ENCODE measurements around the gene AARS1. TPM values are rescaled to one million over a fixed set of nuclear protein-coding genes. Genes with fewer than 3 reads are reported as not detected.
"Not testable (repeated sequence)": the region's sequence is repeated elsewhere in the genome, so short reads cannot be mapped to it uniquely, and the experiment has no call there.

Gene AARS1
- polyA plus RNA-seq (2012; ENCODE audit: insufficient read depth, insufficient read length, low read depth): 148 TPM

DNA sequence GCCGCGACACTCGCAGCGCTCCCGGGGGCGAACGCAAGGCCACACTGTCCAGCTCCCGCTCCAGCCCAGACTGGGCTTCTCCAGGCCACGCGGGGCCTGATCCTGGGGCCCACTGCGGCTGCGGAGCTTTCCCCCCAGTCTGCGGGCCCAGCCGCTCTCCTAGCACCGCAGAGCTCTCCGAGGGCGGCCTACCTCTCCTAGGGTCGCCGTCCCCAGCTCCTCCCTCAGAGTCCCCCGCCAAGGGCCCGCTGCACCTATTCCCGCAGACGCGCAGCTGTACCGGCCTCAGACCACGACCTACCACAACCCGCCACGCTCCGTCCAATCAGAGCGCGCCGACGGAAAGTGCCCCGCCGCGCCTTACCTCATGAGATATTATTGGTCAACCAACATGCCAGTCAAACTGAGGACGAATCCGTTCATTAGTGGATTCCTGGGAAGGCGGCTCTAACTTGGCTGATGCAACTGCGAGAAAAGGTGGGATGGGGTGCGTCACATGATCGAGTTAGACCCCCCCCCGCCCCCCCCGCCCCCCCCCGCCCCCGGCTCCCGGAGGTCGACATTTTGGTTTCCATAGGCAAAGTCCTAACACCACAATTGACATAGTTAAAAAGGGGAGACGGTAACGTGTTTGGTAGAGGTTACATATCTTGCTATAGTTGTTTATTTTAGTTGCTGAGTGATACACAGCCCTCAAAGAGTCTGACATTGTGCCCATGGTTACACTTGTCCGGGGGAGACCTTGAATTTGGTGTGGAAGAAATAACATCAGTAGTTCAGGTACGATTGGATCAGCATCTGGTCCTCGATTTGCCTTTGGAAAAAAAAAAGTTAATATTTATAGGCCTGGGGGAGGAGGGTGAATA is at the start of gene AARS1:
Gene AARS1, minus strand, starts transcription at position 278 of the 866 bp plus-strand sequence. CDS start 6,743 bp downstream, outside the sequence.
- peaks cover 4% of the 10 kb centered on the region; the same call in 1 of the 2 replicates for H3K4me1 ChIP-seq

DNA sequence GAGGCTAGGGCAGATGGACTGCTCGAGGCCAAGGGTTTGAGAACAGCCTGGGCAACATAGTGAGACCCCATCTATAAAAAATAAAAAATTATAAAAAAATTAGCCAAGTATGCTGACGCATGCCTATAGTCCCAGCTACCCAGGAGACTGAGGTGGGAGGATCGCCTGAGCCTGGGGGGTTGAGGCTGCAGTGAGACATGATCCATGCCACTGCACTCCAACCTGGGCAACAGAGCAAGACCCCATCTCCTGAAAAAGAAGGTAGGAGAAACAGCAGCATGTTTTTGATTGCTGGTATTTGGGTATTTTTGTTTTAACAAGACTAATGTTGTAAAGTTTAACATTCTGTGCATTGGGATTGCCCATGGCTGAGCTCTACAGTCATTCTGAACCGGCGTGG is 48.5 kb upstream of the AARS1 start:
- Histone ChIP-seq H3K36me3 (peaks cover 10% of the 10 kb centered on the region), H3K4me1 (no peaks in the 10 kb centered on the region), H3K4me3 (ENCODE audit: low read depth, low read length) (no peak overlapping the region), H3K27me3 (no peaks in the 10 kb centered on the region), H3K9me3 (no peaks in the 10 kb centered on the region)
- TF ChIP-seq, protein P1, sequence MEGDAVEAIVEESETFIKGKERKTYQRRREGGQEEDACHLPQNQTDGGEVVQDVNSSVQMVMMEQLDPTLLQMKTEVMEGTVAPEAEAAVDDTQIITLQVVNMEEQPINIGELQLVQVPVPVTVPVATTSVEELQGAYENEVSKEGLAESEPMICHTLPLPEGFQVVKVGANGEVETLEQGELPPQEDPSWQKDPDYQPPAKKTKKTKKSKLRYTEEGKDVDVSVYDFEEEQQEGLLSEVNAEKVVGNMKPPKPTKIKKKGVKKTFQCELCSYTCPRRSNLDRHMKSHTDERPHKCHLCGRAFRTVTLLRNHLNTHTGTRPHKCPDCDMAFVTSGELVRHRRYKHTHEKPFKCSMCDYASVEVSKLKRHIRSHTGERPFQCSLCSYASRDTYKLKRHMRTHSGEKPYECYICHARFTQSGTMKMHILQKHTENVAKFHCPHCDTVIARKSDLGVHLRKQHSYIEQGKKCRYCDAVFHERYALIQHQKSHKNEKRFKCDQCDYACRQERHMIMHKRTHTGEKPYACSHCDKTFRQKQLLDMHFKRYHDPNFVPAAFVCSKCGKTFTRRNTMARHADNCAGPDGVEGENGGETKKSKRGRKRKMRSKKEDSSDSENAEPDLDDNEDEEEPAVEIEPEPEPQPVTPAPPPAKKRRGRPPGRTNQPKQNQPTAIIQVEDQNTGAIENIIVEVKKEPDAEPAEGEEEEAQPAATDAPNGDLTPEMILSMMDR (IDR thresholded peaks at IDR 0.05; ENCODE audit: low read depth, low read length): no peak
- no peak for DNase-seq

More for the DNA sequence above, at the start of gene AARS1:
- peak; percentile 99 for DNase-seq
- Histone ChIP-seq H3K27me3 (no peaks in the 10 kb centered on the region), H3K4me3 (ENCODE audit: low read depth, low read length) (peak within 1 kb of the TSS; percentile 96), H3K9me3 (no peaks in the 10 kb centered on the region), H3K36me3 (peaks cover 29% of the 10 kb centered on the region)
- TF ChIP-seq, protein P1 (IDR thresholded peaks at IDR 0.05; ENCODE audit: low read depth, low read length): no peak

DNA sequence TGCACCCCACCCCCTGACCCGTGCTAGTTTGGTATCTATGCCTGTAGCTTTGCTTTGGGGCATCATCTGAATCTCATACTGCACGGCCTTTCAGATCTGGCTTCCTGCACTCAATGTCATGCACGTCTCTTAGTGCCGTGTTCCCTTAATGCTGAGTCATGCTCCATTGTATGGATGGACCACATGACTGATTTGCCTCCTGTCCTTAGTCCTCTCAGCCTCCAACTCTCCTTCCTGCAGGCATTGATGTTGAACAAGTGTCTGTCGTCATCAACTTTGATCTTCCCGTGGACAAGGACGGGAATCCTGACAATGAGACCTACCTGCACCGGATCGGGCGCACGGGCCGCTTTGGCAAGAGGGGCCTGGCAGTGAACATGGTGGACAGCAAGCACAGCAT is 43.4 kb upstream of the AARS1 start:
- H3K4me3 ChIP-seq (ENCODE audit: low read depth, low read length); DNase-seq; H3K4me1 ChIP-seq; H3K27me3 ChIP-seq; H3K9me3 ChIP-seq: not testable (repeated sequence)
- peaks cover 27% of the 10 kb centered on the region for H3K36me3 ChIP-seq

DNA sequence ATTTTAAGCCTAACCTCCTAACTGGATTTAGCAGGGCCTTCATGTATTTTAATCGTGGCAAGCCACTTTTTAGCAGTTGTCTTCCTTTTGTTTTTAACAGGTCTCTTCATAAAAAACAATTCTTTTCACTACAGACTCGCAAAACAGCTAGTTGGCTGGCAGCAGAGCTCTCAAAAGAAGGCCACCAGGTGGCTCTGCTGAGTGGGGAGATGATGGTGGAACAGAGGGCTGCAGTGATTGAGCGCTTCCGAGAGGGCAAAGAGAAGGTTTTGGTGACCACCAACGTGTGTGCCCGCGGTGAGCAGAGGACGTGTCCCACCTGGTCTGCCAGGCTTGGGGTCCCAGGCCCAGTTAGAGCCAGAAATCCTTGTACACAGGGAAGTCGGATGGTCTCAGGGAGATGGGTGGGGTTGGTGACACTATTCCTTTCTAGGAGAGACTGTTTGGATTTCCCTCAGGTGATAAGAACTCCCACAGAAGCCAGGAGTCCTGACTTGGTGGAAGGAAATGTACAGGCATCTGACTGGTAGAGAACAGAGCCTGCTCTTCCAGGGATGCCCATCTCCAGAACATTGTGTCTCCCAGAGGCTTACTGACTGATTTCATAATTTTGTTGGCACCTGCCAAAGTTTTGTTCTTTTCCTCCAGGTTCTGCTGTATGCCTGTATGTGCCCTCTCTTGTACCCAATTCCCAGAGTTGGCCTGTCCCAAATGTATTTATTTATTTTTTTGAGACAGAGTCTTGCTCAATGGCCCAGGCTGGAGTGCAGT is 42.5 kb upstream of the AARS1 start:
- Histone ChIP-seq H3K4me3 (ENCODE audit: low read depth, low read length) (no peak overlapping the region), H3K36me3 (peaks cover 27% of the 10 kb centered on the region), H3K27me3 (no peaks in the 10 kb centered on the region), H3K4me1 (no peaks in the 10 kb centered on the region), H3K9me3 (no peaks in the 10 kb centered on the region)
- DNase-seq: peak; percentile 38
- TF ChIP-seq, protein P1 (IDR thresholded peaks at IDR 0.05; ENCODE audit: low read depth, low read length): peak; percentile 70

DNA sequence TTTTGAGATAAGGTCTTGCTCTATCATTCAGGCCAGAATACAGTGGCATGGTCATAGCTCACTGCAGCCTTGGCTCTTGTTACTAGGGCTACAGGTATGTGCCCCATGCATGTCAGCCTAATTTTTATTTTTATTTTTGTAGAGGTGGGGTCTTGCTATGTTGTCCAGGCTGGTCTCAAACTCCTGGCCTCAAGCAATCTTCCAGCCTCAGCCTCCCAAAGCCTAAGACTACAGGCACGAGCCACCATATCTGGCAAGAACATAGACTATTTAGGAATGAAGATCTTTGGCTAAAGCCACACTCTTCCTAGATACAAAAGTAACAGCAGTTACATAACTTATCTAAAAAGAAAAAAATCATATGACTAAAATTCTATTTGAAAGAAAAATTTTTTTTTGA is 41.8 kb upstream of the AARS1 start:
- Histone ChIP-seq H3K36me3 (peaks cover 27% of the 10 kb centered on the region), H3K4me3 (ENCODE audit: low read depth, low read length) (no peak overlapping the region), H3K27me3 (no peaks in the 10 kb centered on the region), H3K9me3 (no peaks in the 10 kb centered on the region), H3K4me1 (no peaks in the 10 kb centered on the region)
- TF ChIP-seq, protein P1 (IDR thresholded peaks at IDR 0.05; ENCODE audit: low read depth, low read length): no peak
- DNase-seq: no peak

DNA sequence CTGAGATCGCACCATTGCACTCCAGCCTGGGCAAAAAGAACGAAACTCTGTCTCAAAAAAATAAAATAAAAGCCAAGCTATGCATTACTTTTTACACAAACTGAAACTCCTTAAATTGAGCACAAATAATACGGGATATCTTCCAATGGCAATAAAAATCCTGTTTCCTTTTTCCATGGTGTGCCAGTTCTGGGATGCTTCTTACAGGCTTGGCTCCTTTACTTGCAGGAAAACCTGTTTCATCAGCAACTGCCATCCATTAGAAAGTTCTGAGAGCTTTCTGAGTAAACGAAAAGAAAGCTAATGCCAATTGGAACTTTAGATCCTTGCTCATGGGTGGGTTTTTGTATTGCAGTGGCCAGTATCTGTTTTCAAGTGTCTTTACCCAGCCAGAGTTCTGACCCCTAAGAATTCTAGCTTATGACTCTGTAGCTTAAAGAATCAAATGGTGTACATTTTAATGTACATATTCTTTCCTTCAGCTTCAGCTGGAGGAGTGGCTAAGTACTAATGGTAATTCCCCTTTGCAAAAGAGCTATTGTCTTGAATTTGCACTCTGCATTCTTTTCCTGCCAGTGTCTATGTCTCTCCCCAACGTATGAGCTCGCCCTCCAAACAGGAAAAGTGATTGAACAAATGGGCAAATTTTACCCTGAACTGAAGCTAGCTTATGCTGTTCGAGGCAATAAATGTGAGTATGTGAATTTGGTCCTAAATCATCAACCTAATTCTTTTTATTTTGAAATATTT is 35.9 kb upstream of the AARS1 start:
- no peaks in the 10 kb centered on the region for H3K9me3 ChIP-seq
- peaks cover 10% of the 10 kb centered on the region for H3K36me3 ChIP-seq
- no peak overlapping the region for H3K4me3 ChIP-seq (ENCODE audit: low read depth, low read length)
- no peaks in the 10 kb centered on the region for H3K27me3 ChIP-seq
- H3K4me1 ChIP-seq: no peaks in the 10 kb centered on the region
- TF ChIP-seq, protein P1 (IDR thresholded peaks at IDR 0.05; ENCODE audit: low read depth, low read length): no peak
- no peak for DNase-seq

All from BE2C (cell line).